HG03457 (cell line): ENCODE data around the gene SPATA22.
"Not testable (repeated sequence)": the region's sequence is repeated elsewhere in the genome, so short reads cannot be mapped to it uniquely, and the experiment has no call there.

Source experiments
- ATAC-seq: cut with Tn5 transposase; IDR thresholded peaks from one replicate; pipeline ENCODE4 v1.9.1; 2021; ENCODE audit warnings: moderate number of reproducible peaks; ENCODE audit not compliant: unreplicated experiment

SPATA22 gene

GRCh38 chr17:3471599-3471998 lies at the start of gene SPATA22:
Gene SPATA22, minus strand, starts transcription at chr17:3471819. Its CDS starts 2,494 bp downstream, at chr17:3469325.
- ATAC-seq: no peak

GRCh38 chr17:3519472-3519871 lies 47.9 kb upstream of the SPATA22 start:
- ATAC-seq: not testable (repeated sequence)

- ATAC-seq: no peak
Measured at GRCh38 chr17:3514873-3515272, 43.3 kb upstream of the SPATA22 start.

- ATAC-seq: not testable (repeated sequence)
Measured at GRCh38 chr17:3514167-3514566, 42.5 kb upstream of the SPATA22 start.

- no peak for ATAC-seq
Measured at GRCh38 chr17:3513305-3514035, 41.9 kb upstream of the SPATA22 start.

GRCh38 chr17:3512505-3513171 lies 41.0 kb upstream of the SPATA22 start:
- no peak for ATAC-seq

- ATAC-seq: no peak
Measured at GRCh38 chr17:3511852-3512504, 40.4 kb upstream of the SPATA22 start.

GRCh38 chr17:3510090-3510489 lies 38.5 kb upstream of the SPATA22 start:
- ATAC-seq: no peak

- ATAC-seq: no peak
Measured at GRCh38 chr17:3507869-3508268, 36.2 kb upstream of the SPATA22 start.

- ATAC-seq: no peak
Measured at GRCh38 chr17:3507071-3507470, 35.5 kb upstream of the SPATA22 start.

GRCh38 chr17:3506054-3506453 lies 34.4 kb upstream of the SPATA22 start:
- ATAC-seq: no peak

- no peak for ATAC-seq
Measured at GRCh38 chr17:3505008-3505407, 33.4 kb upstream of the SPATA22 start.

- ATAC-seq: no peak
Measured at GRCh38 chr17:3503285-3503684, 31.7 kb upstream of the SPATA22 start.

- no peak for ATAC-seq
Measured at GRCh38 chr17:3502466-3502865, 30.8 kb upstream of the SPATA22 start.

- no peak for ATAC-seq
Measured at GRCh38 chr17:3501344-3501743, 29.7 kb upstream of the SPATA22 start.

- no peak for ATAC-seq
Measured at GRCh38 chr17:3497101-3497500, 25.5 kb upstream of the SPATA22 start.

- no peak for ATAC-seq
Measured at GRCh38 chr17:3485481-3486068, 14.0 kb upstream of the SPATA22 start.

- no peak for ATAC-seq
Measured at GRCh38 chr17:3482852-3483251, 11.2 kb upstream of the SPATA22 start.

GRCh38 chr17:3479988-3480387 lies 8.4 kb upstream of the SPATA22 start:
- ATAC-seq: no peak

- ATAC-seq: no peak
Measured at GRCh38 chr17:3475812-3476610, 4.4 kb upstream of the SPATA22 start, which contains the start of gene ASPA. Gene ASPA, plus strand, starts transcription at chr17:3475997. Its CDS starts 163 bp downstream, at chr17:3476160.

- ATAC-seq: no peak
Measured at GRCh38 chr17:3475251-3475685, 3.6 kb upstream of the SPATA22 start.
